ENCODE data around the gene ADAMTS12. TPM values are rescaled to one million over a fixed set of nuclear protein-coding genes. Genes with fewer than 3 reads are reported as not detected.
"Not testable (repeated sequence)": the region's sequence is repeated elsewhere in the genome, so short reads cannot be mapped to it uniquely, and the experiment has no call there.

The ADAMTS12 gene
- total RNA-seq, 2 experiments from 2014 or later, result not detected

DNA sequence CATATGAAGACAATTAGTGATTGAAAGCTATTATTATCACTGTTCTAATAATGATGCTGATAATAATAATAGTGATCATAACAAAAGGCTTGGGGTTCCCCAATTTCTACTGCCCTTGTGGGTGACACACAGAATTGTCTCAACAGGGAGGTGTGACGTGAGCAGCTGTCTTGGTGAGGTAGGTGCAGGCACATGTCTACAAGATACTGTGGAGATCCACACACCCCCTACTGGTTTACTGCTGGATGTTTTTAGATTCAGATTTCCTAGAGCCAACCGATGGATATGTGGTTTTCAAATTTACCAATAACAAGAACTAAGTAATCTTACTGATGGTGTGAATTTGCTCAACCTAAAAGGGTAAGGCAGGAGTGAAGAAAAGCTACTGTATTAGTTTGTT is 312.0 kb downstream of the ADAMTS12 start:
- Mint-ChIP-seq H3K27me3 (ENCODE audit: low read depth) (no peaks in the 10 kb centered on the region), H3K27ac (no peak overlapping the region), H3K9me3 (ENCODE audit: insufficient read depth) (no peaks in the 10 kb centered on the region), H3K4me3 (no peak overlapping the region), H3K36me3 (ENCODE audit: low read depth) (no peaks in the 10 kb centered on the region), H3K4me1 (ENCODE audit: low read depth) (no peaks in the 10 kb centered on the region)
- ATAC-seq (no peak), DNase-seq (no peak)
- POLR2A ChIA-PET, result no interaction called here
- CTCF ChIA-PET, result interaction anchor here (2.6 kb wide), 1 partner anchor 9 kb away, joined by 7 read pairs; no protein-coding TSS in a partner anchor

DNA sequence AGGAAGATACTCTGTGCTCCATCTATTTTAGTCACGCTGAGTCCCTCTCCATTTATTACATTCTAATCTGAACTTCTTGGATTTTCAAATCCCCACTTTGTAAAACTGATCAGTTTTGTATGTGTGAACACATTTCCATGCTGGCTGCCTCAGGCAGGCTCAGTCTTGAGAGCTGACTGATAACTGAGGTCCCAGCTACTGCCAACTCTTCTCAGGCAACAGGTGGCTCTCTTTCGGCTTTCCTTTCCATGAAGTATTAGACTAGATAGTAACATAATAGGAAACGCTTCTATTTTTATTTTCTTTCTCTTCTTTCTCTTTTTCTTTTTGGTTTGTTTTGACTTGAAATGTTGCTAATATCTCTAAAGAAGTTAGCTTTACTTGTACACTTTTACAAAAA is 312.6 kb downstream of the ADAMTS12 start:
- Mint-ChIP-seq H3K9me3 (ENCODE audit: insufficient read depth) (no peaks in the 10 kb centered on the region), H3K36me3 (ENCODE audit: low read depth) (no peaks in the 10 kb centered on the region), H3K27ac (no peak overlapping the region), H3K4me1 (ENCODE audit: low read depth) (no peaks in the 10 kb centered on the region), H3K27me3 (ENCODE audit: low read depth) (no peaks in the 10 kb centered on the region), H3K4me3 (no peak overlapping the region)
- ChIA-PET CTCF (interaction anchor here (2.6 kb wide), 1 partner anchor 10 kb away, joined by 7 read pairs; no protein-coding TSS in a partner anchor), POLR2A (no interaction called here)
- ATAC-seq, result no peak
- no peak for DNase-seq

DNA sequence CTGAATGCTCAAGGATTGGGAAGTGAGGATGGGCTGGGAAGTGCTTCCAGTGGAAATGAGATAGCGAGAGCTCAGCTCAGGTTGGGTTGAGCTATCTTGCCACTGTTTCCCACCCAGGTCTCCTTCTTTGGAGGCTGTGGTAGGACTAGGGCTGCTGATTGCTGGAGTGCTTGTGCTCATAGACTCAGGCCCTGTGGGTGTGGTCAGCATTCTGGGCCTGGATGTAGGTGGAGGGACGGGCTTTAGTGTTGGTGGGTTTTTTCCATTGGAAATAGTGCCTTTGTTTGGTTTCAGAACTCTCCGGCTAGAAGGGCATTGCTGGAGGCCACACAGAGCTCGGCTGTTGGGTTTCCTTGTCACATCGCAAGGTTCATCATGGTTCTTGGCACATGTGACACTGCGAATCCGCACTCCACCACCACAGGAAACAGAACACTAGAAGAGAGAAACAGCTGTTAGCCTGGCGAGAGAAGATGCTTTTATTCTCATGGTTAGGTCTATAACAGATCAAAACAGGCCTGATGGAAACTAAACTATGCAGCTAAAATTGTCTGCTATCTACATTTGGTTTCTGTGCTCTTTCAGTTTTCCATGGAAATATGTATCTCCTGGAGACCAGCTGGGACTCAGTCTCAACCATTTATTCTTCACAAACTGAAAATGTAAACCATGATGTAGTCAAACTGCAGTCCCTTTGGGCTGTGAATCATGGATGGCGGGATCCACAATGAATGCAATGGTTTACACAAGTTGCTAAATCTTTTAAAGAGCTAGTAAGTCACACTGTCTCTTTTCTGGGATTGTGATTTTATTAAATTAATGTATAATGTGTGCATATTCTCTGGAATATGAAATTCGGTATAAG is 314.8 kb downstream of the ADAMTS12 start:
- ChIA-PET CTCF (interaction anchor here (1.7 kb wide), 1 partner anchor 12 kb away, joined by 4 read pairs; no protein-coding TSS in a partner anchor), POLR2A (no interaction called here)
- no peak overlapping the region for H3K27ac Mint-ChIP-seq

DNA sequence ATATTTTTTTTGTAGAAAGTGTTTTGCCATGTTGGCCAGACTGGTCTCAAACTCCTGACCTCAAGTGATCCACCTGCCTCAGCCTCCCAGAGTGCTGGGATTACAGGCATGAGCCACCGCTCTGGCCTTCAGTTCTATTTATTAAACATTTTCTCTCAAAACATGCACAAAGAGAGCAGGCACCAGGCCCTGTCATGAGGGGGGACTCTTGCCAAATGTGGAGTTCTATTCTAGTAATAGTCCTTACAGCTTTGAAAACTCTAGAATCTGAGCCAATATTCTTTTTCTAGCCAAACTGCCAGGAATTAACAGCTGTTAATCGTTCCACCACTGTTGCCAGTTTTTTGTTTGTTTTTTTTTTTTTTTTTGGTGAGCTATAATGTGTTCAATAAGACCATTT is 326.5 kb downstream of the ADAMTS12 start:
- CTCF ChIA-PET, result no interaction called here

More for the DNA sequence above, 314.8 kb downstream of the ADAMTS12 start:
- H3K4me1 Mint-ChIP-seq (ENCODE audit: low read depth), result no peaks in the 10 kb centered on the region
- H3K4me3 Mint-ChIP-seq, result no peak overlapping the region
- H3K36me3 Mint-ChIP-seq (ENCODE audit: low read depth), result no peaks in the 10 kb centered on the region
- H3K9me3 Mint-ChIP-seq (ENCODE audit: insufficient read depth), result no peaks in the 10 kb centered on the region
- ATAC-seq, result no peak
- DNase-seq, result no peak
- H3K27me3 Mint-ChIP-seq (ENCODE audit: low read depth), result no peaks in the 10 kb centered on the region

GRCh38 chr5:33563983-33564908 is 327.5 kb downstream of the ADAMTS12 start:
- Mint-ChIP-seq H3K27me3 (ENCODE audit: low read depth) (no peaks in the 10 kb centered on the region), H3K4me1 (ENCODE audit: low read depth) (no peaks in the 10 kb centered on the region), H3K27ac (no peak overlapping the region), H3K9me3 (ENCODE audit: insufficient read depth) (no peaks in the 10 kb centered on the region), H3K4me3 (no peak overlapping the region), H3K36me3 (ENCODE audit: low read depth) (no peaks in the 10 kb centered on the region)
- DNase-seq, result no peak
- CTCF ChIA-PET, result interaction anchor here (1.0 kb wide), 1 partner anchor 25 kb away, joined by 3 read pairs; no protein-coding TSS in a partner anchor
- POLR2A ChIA-PET, result no interaction called here
- ATAC-seq, result no peak

More for the DNA sequence above, 326.5 kb downstream of the ADAMTS12 start:
- Mint-ChIP-seq H3K4me3 (no peak overlapping the region), H3K9me3 (ENCODE audit: insufficient read depth) (no peaks in the 10 kb centered on the region), H3K27ac (no peak overlapping the region), H3K4me1 (ENCODE audit: low read depth) (no peaks in the 10 kb centered on the region), H3K27me3 (ENCODE audit: low read depth) (no peaks in the 10 kb centered on the region), H3K36me3 (ENCODE audit: low read depth) (no peaks in the 10 kb centered on the region)
- ATAC-seq (no peak), DNase-seq (no peak)
- POLR2A ChIA-PET, result no interaction called here

DNA sequence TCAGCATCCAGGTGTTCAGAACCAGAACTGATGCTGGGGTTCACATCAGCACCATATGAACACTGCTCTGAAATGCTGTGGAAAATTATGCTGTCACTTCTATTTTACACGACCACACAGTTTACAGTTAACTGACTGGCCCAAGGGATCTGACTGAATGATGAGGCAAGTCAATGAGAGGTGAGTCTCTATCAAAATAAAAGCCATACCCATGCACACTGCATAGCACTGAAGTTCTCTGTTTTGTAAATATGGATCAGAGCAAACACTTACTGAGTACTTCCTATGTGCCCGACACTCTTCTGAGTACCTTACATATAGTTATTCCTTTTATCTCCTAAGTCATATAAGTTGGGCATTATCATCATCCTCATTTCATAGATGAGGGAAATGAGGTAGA is 328.3 kb downstream of the ADAMTS12 start:
- Mint-ChIP-seq H3K36me3 (ENCODE audit: low read depth) (no peaks in the 10 kb centered on the region), H3K4me3 (no peak overlapping the region), H3K27ac (no peak overlapping the region), H3K9me3 (ENCODE audit: insufficient read depth) (no peaks in the 10 kb centered on the region), H3K4me1 (ENCODE audit: low read depth) (no peaks in the 10 kb centered on the region), H3K27me3 (ENCODE audit: low read depth) (no peaks in the 10 kb centered on the region)
- DNase-seq, result no peak
- no peak for ATAC-seq
- CTCF ChIA-PET, result interaction anchor here (1.0 kb wide), 1 partner anchor 25 kb away, joined by 3 read pairs; no protein-coding TSS in a partner anchor
- POLR2A ChIA-PET, result no interaction called here

GRCh38 chr5:33558489-33558888 is 333.3 kb downstream of the ADAMTS12 start:
- ChIA-PET POLR2A (no interaction called here), CTCF (no interaction called here)
- DNase-seq, result no peak
- H3K27me3 Mint-ChIP-seq (ENCODE audit: low read depth), result no peaks in the 10 kb centered on the region
- no peaks in the 10 kb centered on the region for H3K9me3 Mint-ChIP-seq (ENCODE audit: insufficient read depth)
- no peaks in the 10 kb centered on the region for H3K4me1 Mint-ChIP-seq (ENCODE audit: low read depth)
- no peak overlapping the region for H3K4me3 Mint-ChIP-seq
- no peak overlapping the region for H3K27ac Mint-ChIP-seq
- ATAC-seq, result no peak
- H3K36me3 Mint-ChIP-seq (ENCODE audit: low read depth), result no peaks in the 10 kb centered on the region

- no peaks in the 10 kb centered on the region for H3K27me3 Mint-ChIP-seq (ENCODE audit: low read depth)
- H3K4me3 Mint-ChIP-seq, result no peak overlapping the region
- no peaks in the 10 kb centered on the region for H3K4me1 Mint-ChIP-seq (ENCODE audit: low read depth)
- ATAC-seq (no peak), DNase-seq (no peak)
- CTCF ChIA-PET, result no interaction called here
- H3K27ac Mint-ChIP-seq, result no peak overlapping the region
- no peaks in the 10 kb centered on the region for H3K36me3 Mint-ChIP-seq (ENCODE audit: low read depth)
- no peaks in the 10 kb centered on the region for H3K9me3 Mint-ChIP-seq (ENCODE audit: insufficient read depth)
- POLR2A ChIA-PET, result no interaction called here
Observed at GRCh38 chr5:33557605-33558004, 334.2 kb downstream of the ADAMTS12 start.

GRCh38 chr5:33556330-33557328 is 335.2 kb downstream of the ADAMTS12 start:
- H3K27me3 Mint-ChIP-seq (ENCODE audit: low read depth), result no peaks in the 10 kb centered on the region
- H3K27ac Mint-ChIP-seq, result no peak overlapping the region
- CTCF ChIA-PET, result no interaction called here
- POLR2A ChIA-PET, result no interaction called here
- no peaks in the 10 kb centered on the region for H3K36me3 Mint-ChIP-seq (ENCODE audit: low read depth)
- ATAC-seq, result no peak
- H3K4me1 Mint-ChIP-seq (ENCODE audit: low read depth), result no peaks in the 10 kb centered on the region
- no peak for DNase-seq
- no peak overlapping the region for H3K4me3 Mint-ChIP-seq
- H3K9me3 Mint-ChIP-seq (ENCODE audit: insufficient read depth), result no peaks in the 10 kb centered on the region

- Mint-ChIP-seq H3K36me3 (ENCODE audit: low read depth) (no peaks in the 10 kb centered on the region), H3K4me3 (no peak overlapping the region), H3K27me3 (ENCODE audit: low read depth) (peaks cover 2% of the 10 kb centered on the region), H3K4me1 (ENCODE audit: low read depth) (no peaks in the 10 kb centered on the region), H3K27ac (no peak overlapping the region), H3K9me3 (ENCODE audit: insufficient read depth) (no peaks in the 10 kb centered on the region)
- no peak for ATAC-seq
- CTCF ChIA-PET, result no interaction called here
- POLR2A ChIA-PET, result no interaction called here
- no peak for DNase-seq
Observed at GRCh38 chr5:33549982-33550567, 341.7 kb downstream of the ADAMTS12 start.

DNA sequence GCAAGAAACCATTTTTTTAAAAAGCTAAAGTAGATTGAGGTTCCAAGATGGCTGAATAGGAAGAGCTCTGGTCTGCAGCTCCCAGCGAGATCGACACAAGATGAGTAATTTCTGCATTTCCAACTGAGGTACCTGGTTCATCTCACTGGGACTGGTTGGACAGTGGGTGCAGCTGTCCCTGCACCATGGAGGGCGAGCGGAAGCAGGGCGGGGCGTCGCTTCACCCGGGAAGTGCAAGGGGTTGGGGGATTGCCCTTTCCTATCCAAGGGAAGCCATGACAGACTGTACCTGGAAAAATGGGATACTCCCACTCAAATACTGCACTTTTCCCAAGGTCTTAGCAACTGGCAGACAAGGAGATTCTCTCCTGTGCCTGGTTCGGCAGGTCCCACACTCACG is 352.0 kb downstream of the ADAMTS12 start:
- not testable (repeated sequence) for ATAC-seq

More for the DNA sequence above, 352.0 kb downstream of the ADAMTS12 start:
- H3K9me3 Mint-ChIP-seq (ENCODE audit: insufficient read depth); H3K36me3 Mint-ChIP-seq (ENCODE audit: low read depth); DNase-seq; H3K27ac Mint-ChIP-seq; CTCF ChIA-PET; H3K4me3 Mint-ChIP-seq; H3K4me1 Mint-ChIP-seq (ENCODE audit: low read depth); H3K27me3 Mint-ChIP-seq (ENCODE audit: low read depth); POLR2A ChIA-PET: not testable (repeated sequence)
